Brain pericyte (primary cell): ENCODE results near the gene RIN3.

Experiments used
- DNase-seq: peaks from one replicate; pipeline ENCODE4 v3.0.0-alpha.2; 2012; ENCODE audit warnings: low read depth, low spot score

RIN3 gene, protein sequence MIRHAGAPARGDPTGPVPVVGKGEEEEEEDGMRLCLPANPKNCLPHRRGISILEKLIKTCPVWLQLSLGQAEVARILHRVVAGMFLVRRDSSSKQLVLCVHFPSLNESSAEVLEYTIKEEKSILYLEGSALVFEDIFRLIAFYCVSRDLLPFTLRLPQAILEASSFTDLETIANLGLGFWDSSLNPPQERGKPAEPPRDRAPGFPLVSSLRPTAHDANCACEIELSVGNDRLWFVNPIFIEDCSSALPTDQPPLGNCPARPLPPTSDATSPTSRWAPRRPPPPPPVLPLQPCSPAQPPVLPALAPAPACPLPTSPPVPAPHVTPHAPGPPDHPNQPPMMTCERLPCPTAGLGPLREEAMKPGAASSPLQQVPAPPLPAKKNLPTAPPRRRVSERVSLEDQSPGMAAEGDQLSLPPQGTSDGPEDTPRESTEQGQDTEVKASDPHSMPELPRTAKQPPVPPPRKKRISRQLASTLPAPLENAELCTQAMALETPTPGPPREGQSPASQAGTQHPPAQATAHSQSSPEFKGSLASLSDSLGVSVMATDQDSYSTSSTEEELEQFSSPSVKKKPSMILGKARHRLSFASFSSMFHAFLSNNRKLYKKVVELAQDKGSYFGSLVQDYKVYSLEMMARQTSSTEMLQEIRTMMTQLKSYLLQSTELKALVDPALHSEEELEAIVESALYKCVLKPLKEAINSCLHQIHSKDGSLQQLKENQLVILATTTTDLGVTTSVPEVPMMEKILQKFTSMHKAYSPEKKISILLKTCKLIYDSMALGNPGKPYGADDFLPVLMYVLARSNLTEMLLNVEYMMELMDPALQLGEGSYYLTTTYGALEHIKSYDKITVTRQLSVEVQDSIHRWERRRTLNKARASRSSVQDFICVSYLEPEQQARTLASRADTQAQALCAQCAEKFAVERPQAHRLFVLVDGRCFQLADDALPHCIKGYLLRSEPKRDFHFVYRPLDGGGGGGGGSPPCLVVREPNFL

DNA sequence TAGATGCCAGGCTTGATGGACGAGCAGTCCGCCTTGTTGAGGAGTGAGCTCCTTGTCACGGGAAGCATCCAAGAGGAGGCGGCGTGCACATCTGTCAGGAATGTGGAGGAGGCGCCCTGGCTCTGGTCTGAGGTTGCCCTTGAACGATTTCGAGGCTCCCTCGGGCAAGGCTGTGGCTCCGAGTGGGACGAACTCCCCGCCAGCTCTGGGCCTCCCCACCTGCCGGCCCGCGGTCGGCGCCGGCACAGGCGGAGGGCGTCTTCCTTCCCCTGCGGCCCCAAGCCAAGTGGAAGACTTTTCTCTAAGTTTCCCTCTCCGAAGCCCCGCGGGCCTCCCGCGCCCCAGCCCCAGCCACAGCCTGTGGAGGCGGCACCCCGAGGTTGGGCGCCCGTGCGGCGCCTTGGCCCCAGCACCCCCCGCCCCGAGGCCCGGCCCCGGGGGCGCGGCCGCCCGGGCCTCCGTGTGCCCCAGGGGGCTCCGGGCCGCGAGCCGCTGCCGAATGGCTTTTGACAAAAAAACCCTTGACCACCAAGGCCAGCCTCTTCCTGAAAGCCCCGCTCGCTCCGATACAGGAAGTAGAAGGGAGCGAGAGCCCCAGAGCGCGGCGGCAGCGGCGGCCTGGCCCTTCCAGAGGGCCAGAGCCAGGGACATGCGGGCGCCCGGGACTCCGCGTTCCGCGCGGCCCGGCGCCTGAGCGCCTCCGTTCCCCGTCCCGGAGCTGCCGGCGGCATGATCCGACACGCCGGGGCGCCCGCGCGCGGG lies at the start of gene RIN3:
Gene RIN3, plus strand, starts transcription at position 578 of the 762 bp plus-strand sequence. Its CDS starts 152 bp downstream, at position 730.
- DNase-seq = no peak

- no peak for DNase-seq
These were observed 49.4 kb upstream of the RIN3 start for GRCh38 chr14:92464156-92464555.

DNA sequence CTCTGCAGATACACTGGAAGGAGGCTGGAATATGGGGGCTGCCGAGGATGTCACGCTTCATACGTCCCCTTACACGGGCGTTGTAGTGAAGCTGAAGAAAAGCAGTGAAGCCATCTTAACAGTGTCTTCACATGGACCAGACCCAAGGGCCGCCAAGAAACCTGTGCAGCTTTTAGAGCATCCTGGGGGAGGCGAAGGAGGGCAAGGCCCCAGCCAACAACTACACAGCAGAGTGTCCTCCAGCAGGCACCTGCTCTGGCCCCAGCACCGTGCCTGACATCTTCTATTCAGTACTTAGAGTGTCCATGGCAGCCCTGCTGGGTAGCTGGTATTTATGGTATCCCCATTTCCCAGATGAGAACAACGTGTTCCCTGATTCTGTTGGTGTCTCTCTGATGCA lies 48.9 kb upstream of the RIN3 start:
- DNase-seq = no peak

- DNase-seq = no peak
These were observed 48.1 kb upstream of the RIN3 start for GRCh38 chr14:92465353-92466055.

- no peak for DNase-seq
These were observed 47.5 kb upstream of the RIN3 start for GRCh38 chr14:92466059-92466458.

- no peak for DNase-seq
These were observed 44.1 kb upstream of the RIN3 start for GRCh38 chr14:92469515-92469914.

- no peak for DNase-seq
These were observed 43.4 kb upstream of the RIN3 start for GRCh38 chr14:92470215-92470614.

DNA sequence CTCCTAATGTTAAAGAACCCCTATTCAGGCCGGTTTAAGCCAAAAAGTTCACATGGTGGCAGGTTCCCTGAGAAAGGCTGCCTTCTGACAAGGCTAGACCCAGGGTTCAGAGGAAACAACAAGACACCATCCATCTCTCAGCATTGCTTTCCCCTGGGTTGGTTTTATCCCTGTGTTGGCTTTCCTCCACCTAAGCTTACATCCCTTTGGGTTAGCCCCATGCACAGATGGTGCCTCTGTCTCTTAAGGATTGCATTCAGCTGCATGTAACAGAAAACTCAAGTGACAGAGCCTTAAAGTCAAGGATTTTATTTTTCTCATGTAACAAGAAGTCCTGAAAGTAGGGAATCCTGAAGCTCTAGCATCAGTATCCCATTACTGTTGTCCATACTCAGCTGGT lies 42.8 kb upstream of the RIN3 start:
- DNase-seq = no peak

DNA sequence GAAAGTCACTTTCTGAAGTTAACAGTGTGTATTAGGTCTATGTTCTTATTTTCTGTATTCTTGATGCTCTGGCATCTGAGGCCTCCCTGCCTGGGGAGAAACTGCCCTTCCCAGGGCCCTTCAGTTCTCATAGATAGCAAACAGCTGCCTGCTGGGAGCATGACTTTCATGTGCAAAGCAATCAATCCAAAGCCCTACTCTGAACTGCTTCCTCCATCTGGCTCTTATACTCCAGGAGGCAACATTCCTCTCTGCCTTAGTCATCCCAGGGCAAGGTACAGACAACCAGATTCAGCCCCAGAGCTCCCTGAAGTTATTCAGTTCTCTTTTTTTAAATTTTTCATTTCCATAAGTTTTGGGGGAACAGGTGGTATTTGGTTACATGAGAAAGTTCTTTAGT lies 41.7 kb upstream of the RIN3 start:
- DNase-seq = peak; percentile 49

DNA sequence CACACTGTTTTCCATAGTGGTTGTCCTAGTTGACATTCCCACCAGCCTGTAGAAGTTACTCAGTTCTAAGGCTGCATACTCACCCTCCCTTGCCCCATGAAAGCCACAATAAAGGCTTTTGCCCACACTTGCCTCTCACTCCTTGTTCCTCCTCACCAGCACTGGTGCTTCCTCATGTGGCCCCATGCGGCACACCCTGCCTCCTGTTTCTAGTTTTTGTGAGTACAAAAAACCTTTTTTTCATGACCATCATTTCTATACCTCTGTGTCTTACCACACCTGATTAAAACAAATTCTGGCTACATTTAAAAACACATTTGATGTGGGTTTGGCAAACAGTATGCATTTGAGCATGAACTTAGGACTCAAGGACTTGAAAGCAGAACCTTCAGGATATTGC lies 40.7 kb upstream of the RIN3 start:
- DNase-seq = no peak

DNA sequence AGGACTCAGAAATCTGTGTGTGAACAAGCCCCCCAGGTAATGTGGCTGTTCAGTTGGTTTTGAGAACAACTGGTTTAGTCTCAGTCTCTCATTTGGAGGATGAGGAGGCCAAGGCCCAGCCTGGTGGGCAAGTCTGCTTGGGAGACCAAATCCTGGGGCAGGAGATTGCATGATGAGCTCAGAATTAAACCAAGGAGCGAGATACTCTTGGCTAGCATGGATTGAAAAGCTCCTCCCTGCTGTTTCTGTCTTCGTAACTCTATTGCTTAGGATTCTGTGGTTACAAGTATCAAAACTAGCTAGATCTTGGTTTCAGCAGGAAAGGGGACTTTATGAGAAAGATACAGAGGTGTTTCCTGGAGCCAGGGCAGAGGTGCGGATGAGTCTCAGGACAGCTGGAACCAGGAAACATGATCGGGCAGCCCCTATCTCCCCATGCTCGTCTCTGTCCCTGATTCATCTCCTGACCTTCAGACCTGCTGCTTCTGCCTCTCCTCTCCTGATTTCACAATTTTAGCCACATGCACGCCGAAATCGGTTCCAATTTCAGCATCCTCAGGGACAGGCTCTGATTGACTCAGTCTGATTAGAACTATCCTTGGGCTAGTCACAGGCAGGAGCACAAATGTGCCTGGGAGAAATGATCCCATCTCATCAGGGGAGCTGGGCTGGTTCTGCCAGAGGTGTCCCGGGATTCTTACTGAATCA lies 40.2 kb upstream of the RIN3 start:
- no peak for DNase-seq

- no peak for DNase-seq
These were observed 39.5 kb upstream of the RIN3 start for GRCh38 chr14:92473969-92474535.

DNA sequence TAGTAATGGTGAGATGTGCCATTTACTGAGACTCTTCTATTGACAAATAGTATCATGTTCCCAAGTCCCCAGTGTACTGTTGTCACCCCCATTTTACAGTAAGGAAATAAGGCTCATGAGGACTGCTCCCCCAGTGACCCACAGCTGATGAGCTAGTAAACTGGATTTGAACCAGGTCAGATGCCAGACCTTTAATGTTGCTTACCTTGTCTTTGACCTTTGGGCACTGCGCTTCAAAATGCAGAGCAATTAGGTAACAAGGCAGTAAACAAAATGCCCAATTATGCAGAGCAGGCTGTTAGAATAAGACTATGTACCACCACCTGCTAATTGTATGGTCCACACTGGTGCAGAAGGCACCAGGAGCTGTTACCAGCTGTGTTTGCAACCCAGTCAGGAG lies 38.5 kb upstream of the RIN3 start:
- DNase-seq = no peak

DNA sequence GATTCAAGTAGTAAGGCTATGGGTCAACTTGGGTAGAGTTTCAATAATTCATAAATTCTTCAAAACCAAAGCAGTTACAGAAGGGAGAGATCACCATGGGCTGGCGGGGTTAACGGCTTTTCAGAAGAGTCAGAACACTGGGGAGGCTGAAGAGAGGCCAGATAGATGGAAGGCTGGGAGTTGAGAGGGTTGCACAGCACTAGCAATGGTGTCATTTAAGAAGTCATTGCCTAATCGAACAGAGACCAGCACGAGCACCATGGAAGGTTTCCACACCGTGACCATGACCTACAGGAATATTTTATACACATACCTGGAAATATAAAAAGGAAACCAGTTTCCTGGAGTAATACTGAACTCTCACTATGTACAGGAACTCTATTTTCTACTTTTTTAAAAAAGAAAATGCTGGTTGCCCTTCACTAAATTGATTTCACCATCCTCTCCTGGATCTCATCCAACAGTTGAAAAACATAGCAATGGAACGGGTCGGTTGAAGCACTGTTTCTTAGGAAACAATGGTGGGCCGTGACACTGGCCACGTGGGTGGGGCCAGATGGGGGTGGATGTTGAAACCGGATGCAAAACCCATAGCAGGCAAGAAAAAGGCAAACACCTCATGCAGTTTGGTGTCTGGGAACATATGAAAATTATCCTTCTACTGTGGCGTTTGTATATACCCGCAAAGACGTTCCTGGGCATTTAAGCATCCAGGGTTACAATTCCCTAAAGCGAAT lies 38.0 kb upstream of the RIN3 start:
- DNase-seq = no peak

DNA sequence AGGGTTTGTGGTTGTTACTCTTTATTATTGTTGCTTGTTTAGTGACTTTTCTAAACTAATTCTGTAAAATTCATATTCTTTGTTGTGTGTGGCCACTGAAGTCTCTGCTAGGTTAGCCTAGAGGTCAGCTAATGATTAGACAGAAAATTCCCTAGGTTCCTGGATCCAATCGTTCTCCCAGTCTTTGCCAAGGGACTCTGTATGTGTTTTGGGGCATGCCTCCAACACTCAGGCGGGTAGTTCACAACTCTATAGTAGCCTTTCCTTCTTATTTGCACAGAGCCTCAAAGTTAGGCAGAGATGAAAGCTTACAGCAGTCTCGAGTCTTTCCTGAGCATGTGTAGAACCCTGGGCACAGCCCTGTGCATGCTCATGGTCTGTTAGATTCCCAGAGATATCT lies 32.7 kb upstream of the RIN3 start:
- DNase-seq = no peak

- peak; percentile 41 for DNase-seq
These were observed 32.2 kb upstream of the RIN3 start for GRCh38 chr14:92481386-92481785.

- DNase-seq = no peak
These were observed 31.6 kb upstream of the RIN3 start for GRCh38 chr14:92481811-92482555.

DNA sequence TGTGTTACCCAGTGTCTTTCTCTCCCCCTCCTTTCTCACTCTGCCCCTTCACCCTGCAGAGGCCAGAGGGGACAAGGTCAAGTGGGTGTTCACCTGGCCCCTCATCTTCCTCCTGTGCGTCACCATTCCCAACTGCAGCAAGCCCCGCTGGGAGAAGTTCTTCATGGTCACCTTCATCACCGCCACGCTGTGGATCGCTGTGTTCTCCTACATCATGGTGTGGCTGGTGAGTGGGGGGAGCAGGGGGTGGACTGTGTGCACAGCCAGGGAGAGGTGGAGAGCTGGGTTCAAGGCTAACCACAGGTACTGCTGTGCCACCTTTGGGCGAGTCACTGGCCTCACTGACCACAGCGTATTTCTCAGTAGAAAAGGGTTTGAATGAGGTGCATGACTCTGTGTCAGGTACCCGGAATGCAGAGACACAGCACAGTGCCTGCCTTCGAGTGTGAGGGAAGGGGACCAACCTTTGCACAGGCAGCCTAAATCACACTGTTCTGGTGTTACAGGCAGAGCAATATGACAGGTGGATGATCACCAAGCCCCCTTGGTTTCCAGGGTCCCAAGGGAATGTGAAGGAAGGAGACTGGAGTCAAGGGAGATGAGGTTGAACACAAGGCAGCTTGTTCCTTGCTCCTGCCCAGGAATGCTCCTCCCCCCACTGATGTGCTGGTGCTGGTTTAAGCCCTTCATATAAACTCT lies 30.8 kb upstream of the RIN3 start:
- DNase-seq = no peak
